PFSK-1 (cell line): ENCODE measurements around the gene LNX1.

ENCODE experiments used
- FOXP2 ChIP-seq: optimal IDR thresholded peaks from 2 replicates; pipeline ENCODE3; 2011; ENCODE audit warnings: borderline replicate concordance, control low read depth, inconsistent platforms; ENCODE audit not compliant: insufficient read depth; ENCODE audit errors: extremely low read length, extremely low read depth
- POLR2AphosphoS5 ChIP-seq: IDR thresholded peaks from 2 replicates; pipeline ENCODE4 v1.6.1; 2012; ENCODE audit warnings: low read depth, mild to moderate bottlenecking, control low read depth, low read length, moderate library complexity
- SIN3A ChIP-seq: IDR thresholded peaks from 2 replicates; pipeline ENCODE4 v1.6.1; 2012; ENCODE audit warnings: mild to moderate bottlenecking, low read length, moderate library complexity, borderline replicate concordance; ENCODE audit not compliant: insufficient read depth
- TAF1 ChIP-seq: IDR thresholded peaks from 2 replicates; pipeline ENCODE4 v1.6.1; 2012; ENCODE audit warnings: low read length, control low read depth, borderline replicate concordance; ENCODE audit not compliant: insufficient read depth
- TF ChIP-seq, protein P1 (sequence below), 2 experiments: IDR thresholded peaks; 2 replicates each; pipeline versions ENCODE4 v1.6.1 to v1.8.0; 2011 to 2012; ENCODE audit warnings: low read depth in 2 of 2, low read length in 2 of 2, control low read depth in 1 of 2, inconsistent platforms in 1 of 2, mild to moderate bottlenecking in 1 of 2, moderate library complexity in 1 of 2; ENCODE audit not compliant: insufficient read depth in 1 of 2

LNX1 gene

GRCh38 chr4:53436251-53436650 lies 155.0 kb downstream of the LNX1 start:
- TF ChIP-seq FOXP2: no peak
- TF ChIP-seq SIN3A: no peak
- TF ChIP-seq, protein P1, sequence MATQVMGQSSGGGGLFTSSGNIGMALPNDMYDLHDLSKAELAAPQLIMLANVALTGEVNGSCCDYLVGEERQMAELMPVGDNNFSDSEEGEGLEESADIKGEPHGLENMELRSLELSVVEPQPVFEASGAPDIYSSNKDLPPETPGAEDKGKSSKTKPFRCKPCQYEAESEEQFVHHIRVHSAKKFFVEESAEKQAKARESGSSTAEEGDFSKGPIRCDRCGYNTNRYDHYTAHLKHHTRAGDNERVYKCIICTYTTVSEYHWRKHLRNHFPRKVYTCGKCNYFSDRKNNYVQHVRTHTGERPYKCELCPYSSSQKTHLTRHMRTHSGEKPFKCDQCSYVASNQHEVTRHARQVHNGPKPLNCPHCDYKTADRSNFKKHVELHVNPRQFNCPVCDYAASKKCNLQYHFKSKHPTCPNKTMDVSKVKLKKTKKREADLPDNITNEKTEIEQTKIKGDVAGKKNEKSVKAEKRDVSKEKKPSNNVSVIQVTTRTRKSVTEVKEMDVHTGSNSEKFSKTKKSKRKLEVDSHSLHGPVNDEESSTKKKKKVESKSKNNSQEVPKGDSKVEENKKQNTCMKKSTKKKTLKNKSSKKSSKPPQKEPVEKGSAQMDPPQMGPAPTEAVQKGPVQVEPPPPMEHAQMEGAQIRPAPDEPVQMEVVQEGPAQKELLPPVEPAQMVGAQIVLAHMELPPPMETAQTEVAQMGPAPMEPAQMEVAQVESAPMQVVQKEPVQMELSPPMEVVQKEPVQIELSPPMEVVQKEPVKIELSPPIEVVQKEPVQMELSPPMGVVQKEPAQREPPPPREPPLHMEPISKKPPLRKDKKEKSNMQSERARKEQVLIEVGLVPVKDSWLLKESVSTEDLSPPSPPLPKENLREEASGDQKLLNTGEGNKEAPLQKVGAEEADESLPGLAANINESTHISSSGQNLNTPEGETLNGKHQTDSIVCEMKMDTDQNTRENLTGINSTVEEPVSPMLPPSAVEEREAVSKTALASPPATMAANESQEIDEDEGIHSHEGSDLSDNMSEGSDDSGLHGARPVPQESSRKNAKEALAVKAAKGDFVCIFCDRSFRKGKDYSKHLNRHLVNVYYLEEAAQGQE (IDR thresholded peaks at IDR 0.05; ENCODE audit: insufficient read depth in 1 of 2, low read depth in 2 of 2, low read length in 2 of 2): no peak
- TF ChIP-seq TAF1: no peak
- no peak for TF ChIP-seq POLR2AphosphoS5

DNA sequence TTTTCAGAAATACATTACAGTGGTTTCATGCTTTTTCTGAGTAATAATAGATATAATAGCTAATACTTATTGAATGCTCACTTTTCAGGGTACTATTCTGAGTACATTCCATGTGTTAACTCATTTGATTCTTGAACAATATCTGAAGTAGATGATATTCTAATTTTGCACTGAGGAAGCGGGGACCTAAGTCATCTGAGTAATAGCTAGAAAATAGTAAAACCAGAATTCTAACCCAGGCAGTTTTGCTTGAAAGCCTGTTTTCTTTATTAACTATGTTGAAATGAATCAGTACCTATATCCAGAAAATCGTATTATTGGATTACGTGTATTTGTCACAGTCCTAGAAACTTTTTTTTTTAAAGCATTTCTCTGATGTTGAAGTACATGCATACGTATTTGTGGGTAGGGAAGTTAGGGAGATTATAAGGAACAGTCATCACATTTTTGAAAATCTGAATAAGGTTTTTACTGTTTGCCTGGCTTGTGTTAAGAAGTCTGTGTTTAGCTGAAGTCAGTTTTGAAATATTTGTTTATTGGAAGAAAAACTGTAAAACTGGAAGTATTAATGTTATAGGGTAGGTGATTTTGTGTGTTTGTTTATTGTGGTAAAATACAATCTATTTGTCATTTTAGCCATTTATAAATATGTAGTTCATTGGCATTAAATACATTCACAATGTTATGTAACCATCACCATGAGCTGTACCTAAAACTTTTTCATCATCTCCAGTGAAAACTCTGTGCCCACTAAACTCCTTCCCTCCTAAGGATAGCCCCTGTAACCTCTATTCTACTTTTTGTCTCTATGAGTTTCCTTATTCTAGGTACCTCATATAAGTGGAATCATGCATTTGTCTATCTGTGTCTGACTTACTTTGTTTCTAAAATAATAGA lies 158.5 kb downstream of the LNX1 start:
- no peak for TF ChIP-seq FOXP2
- TF ChIP-seq TAF1: no peak
- TF ChIP-seq, protein P1 (IDR thresholded peaks at IDR 0.05; ENCODE audit: insufficient read depth in 1 of 2, low read depth in 2 of 2, low read length in 2 of 2): no peak
- no peak for TF ChIP-seq POLR2AphosphoS5
- TF ChIP-seq SIN3A: no peak

DNA sequence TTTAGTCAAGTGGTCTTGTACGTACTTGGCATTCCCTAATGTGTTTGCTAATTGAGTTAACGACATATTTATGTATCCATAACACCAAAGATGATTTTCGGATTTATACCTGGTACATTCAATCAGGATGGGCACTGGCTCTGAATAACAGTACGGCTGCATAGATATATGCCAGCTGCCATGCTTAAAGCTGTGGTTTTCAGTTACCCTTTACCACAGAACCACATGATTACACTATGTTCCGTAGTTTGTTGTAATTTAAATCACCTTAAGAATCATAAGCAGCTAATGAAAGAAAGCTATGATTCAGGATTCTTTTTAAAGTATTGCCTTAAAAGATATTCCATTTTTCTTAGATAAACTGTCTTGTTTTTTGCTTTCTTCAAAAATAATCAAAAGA lies 160.2 kb downstream of the LNX1 start:
- TF ChIP-seq SIN3A: no peak
- TF ChIP-seq FOXP2: no peak
- TF ChIP-seq POLR2AphosphoS5: no peak
- no peak for TF ChIP-seq TAF1
- TF ChIP-seq, protein P1 (IDR thresholded peaks at IDR 0.05; ENCODE audit: insufficient read depth in 1 of 2, low read depth in 2 of 2, low read length in 2 of 2): no peak

DNA sequence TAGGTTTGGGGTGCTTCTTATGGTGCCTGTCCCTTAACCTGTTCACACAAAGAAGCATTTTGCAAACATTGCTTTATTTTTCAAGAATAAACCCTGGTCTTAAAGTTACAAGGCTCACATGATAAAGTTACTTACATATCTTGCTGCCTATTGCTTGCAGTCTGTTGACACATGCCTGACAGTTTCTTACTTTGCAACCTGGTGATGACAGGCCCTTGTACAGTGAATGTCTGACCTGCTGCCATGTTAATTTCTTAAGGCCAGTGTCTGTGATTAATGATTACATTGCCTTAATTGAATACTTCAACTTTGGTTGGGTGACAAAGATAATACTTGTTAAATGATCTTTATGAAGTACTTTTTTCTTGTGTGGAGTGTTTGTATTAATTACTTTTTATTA lies 163.9 kb downstream of the LNX1 start:
- TF ChIP-seq TAF1: no peak
- TF ChIP-seq, protein P1 (IDR thresholded peaks at IDR 0.05; ENCODE audit: insufficient read depth in 1 of 2, low read depth in 2 of 2, low read length in 2 of 2): no peak
- TF ChIP-seq POLR2AphosphoS5: no peak
- TF ChIP-seq FOXP2: no peak
- TF ChIP-seq SIN3A: no peak

- TF ChIP-seq FOXP2: no peak
- TF ChIP-seq SIN3A: no peak
- TF ChIP-seq, protein P1 (IDR thresholded peaks at IDR 0.05; ENCODE audit: insufficient read depth in 1 of 2, low read depth in 2 of 2, low read length in 2 of 2): no peak
- TF ChIP-seq TAF1: no peak
- no peak for TF ChIP-seq POLR2AphosphoS5
These were observed 167.0 kb downstream of the LNX1 start for GRCh38 chr4:53424280-53424679.
